Thyroid gland (tissue), 4 donors: ENCODE results near the gene CPNE2.

ENCODE experiments used
- POLR2A ChIP-seq, 2 donors: fragments of 450-650 bp; IDR thresholded peaks; one replicate each; pipeline ENCODE4 v1.6.1; 2017; ENCODE audit warnings: antibody characterized with exemption in 2 of 2, mild to moderate bottlenecking in 2 of 2, moderate library complexity in 1 of 2
- TF ChIP-seq, protein P1 (sequence below), 6 experiments: fragments of 200-600 bp in 3 of 6; fragments of 450-650 bp in 3 of 6; sonication (generic) in 3 of 6; IDR thresholded peaks; one replicate each; pipeline ENCODE4 v1.5.1; 2016 to 2019; ENCODE audit warnings: antibody characterized with exemption in 6 of 6, mild to moderate bottlenecking in 2 of 6, inconsistent platforms in 1 of 6, moderate library complexity in 1 of 6

DNA sequence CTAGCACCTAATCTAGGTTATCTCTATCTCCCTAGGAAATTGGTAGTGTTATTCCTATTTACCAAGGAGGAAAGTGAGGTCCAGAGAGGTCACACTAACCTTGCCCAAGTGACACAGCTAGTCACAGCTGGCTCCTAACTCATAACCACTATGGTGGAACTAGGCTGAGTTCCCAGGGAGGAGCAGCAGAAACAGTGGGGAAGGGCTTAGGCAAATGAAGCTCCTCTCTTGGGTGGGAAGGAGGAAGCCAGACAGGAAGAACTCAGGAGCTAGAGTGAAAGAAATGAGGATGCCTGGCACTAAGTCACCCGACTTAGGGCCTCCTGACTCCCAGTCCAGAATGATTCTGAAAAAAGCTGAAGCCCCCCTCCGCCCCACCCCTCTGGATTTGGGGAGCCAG, 59.0 kb downstream of the CPNE2 start:
- TF ChIP-seq, protein P1, sequence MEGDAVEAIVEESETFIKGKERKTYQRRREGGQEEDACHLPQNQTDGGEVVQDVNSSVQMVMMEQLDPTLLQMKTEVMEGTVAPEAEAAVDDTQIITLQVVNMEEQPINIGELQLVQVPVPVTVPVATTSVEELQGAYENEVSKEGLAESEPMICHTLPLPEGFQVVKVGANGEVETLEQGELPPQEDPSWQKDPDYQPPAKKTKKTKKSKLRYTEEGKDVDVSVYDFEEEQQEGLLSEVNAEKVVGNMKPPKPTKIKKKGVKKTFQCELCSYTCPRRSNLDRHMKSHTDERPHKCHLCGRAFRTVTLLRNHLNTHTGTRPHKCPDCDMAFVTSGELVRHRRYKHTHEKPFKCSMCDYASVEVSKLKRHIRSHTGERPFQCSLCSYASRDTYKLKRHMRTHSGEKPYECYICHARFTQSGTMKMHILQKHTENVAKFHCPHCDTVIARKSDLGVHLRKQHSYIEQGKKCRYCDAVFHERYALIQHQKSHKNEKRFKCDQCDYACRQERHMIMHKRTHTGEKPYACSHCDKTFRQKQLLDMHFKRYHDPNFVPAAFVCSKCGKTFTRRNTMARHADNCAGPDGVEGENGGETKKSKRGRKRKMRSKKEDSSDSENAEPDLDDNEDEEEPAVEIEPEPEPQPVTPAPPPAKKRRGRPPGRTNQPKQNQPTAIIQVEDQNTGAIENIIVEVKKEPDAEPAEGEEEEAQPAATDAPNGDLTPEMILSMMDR (IDR thresholded peaks at IDR 0.05), result no peak
- TF ChIP-seq POLR2A (IDR thresholded peaks at IDR 0.05), result no peak
